OCI-LY7 (cell line): ENCODE results near the gene ENOX1.

Source experiments
- EZH2phosphoT487 ChIP-seq: fragments of 200-600 bp; sonication (generic); IDR thresholded peaks from 2 replicates; pipeline ENCODE4 v1.6.1; 2018; ENCODE audit warnings: low read depth, borderline replicate concordance, mild to moderate bottlenecking, mixed run types, antibody characterized with exemption, low read length, moderate library complexity, mixed read lengths
- TF ChIP-seq, protein P1 (sequence below): fragments of 200-600 bp; sonication (generic); conservative IDR thresholded peaks from 2 replicates; pipeline ENCODE4 v1.5.1; 2014; ENCODE audit warnings: mild to moderate bottlenecking, antibody characterized with exemption, low read length, moderate library complexity, mixed read lengths

DNA sequence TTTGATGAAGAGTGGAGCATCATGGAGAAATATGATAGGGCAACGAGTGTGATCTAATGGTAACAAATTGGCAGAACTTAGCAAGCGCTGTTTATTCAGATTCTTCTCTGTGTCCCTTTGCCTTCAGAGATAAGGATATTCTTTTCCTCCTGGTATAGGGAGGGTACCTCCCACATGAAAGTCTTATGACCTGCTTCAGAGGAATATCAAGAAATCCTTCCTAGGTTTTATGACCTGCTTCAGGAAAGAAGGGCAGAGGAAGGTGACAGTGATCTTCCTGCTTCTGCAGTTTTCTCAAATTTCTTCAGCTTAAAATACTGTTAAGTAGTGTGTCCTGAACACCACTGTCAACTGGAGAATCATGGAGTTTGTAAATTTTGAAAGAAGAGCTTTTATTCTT lies 619.0 kb downstream of the ENOX1 start:
- TF ChIP-seq, protein P1, sequence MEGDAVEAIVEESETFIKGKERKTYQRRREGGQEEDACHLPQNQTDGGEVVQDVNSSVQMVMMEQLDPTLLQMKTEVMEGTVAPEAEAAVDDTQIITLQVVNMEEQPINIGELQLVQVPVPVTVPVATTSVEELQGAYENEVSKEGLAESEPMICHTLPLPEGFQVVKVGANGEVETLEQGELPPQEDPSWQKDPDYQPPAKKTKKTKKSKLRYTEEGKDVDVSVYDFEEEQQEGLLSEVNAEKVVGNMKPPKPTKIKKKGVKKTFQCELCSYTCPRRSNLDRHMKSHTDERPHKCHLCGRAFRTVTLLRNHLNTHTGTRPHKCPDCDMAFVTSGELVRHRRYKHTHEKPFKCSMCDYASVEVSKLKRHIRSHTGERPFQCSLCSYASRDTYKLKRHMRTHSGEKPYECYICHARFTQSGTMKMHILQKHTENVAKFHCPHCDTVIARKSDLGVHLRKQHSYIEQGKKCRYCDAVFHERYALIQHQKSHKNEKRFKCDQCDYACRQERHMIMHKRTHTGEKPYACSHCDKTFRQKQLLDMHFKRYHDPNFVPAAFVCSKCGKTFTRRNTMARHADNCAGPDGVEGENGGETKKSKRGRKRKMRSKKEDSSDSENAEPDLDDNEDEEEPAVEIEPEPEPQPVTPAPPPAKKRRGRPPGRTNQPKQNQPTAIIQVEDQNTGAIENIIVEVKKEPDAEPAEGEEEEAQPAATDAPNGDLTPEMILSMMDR, result no peak
- TF ChIP-seq EZH2phosphoT487, result no peak
